ENCODE measurements around the gene EPHA3.

DNA sequence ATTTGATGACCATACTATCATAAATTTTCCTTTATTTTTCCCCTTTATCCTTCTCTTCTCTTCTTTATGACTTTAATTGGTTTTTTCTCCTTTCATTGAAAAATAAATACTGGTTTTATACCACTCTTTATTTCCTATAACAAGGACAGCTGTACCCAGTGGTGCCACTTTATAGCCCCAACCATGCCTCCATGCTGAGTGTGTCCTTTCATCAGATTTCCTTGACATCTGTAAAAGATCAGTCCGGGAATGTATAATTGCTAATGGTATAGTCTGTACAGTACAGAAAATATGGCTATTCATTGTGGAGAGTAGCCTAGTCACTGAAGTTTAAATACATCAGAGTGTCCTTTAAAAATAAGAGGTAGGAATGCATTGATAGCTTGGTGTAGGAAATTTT, 74.6 kb downstream of the EPHA3 start:
- TF ChIP-seq, protein P1, sequence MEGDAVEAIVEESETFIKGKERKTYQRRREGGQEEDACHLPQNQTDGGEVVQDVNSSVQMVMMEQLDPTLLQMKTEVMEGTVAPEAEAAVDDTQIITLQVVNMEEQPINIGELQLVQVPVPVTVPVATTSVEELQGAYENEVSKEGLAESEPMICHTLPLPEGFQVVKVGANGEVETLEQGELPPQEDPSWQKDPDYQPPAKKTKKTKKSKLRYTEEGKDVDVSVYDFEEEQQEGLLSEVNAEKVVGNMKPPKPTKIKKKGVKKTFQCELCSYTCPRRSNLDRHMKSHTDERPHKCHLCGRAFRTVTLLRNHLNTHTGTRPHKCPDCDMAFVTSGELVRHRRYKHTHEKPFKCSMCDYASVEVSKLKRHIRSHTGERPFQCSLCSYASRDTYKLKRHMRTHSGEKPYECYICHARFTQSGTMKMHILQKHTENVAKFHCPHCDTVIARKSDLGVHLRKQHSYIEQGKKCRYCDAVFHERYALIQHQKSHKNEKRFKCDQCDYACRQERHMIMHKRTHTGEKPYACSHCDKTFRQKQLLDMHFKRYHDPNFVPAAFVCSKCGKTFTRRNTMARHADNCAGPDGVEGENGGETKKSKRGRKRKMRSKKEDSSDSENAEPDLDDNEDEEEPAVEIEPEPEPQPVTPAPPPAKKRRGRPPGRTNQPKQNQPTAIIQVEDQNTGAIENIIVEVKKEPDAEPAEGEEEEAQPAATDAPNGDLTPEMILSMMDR (IDR thresholded peaks at IDR 0.05; ENCODE audit: insufficient read depth, low read length), result no peak
- no peak for TF ChIP-seq SPI1 (IDR thresholded peaks at IDR 0.05; ENCODE audit: borderline replicate concordance, low read depth)
- TF ChIP-seq POLR2AphosphoS5 (IDR thresholded peaks at IDR 0.05; ENCODE audit: low read depth), result no peak
- no peak for TF ChIP-seq GABPA (IDR thresholded peaks at IDR 0.05; ENCODE audit: low read depth)

Measured in HL-60 (cell line).